Activated CD8-positive, alpha-beta memory T cell treated with anti-CD3 and anti-CD28 coated beads, Interleukin-2, amount 10 ng/mL, durations not matched to agents 7 days and 5 days (primary cell): ENCODE data around the gene UGT1A8. TPM values are rescaled to one million over a fixed set of nuclear protein-coding genes. Genes with fewer than 3 reads are reported as not detected.
"Not testable (repeated sequence)": the region's sequence is repeated elsewhere in the genome, so short reads cannot be mapped to it uniquely, and the experiment has no call there.

ENCODE experiments used
- ATAC-seq: fragments of 150-1000 bp; cut with Tn5 transposase; one replicate; pipeline ENCODE4 v1.10.0; 2021; ENCODE audit warnings: moderate library complexity
- CTCF ChIA-PET: fragments of 350-600 bp; sonication (Branson Sonifier 250); formaldehyde crosslinking; loops from one replicate; lab custom pipeline; 2021; ENCODE audit warnings: antibody characterized with exemption; lab: Charles Lee
- DNase-seq: peaks from one replicate; pipeline ENCODE4 v3.0.0-alpha.2; 2020
- H3K27ac Mint-ChIP-seq: one replicate; pipeline ENCODE4 v1.8.0; 2021; ENCODE audit warnings: mild to moderate bottlenecking, mixed read lengths
- H3K27me3 Mint-ChIP-seq: one replicate; pipeline ENCODE4 v1.8.0; 2021; ENCODE audit warnings: mixed read lengths
- H3K36me3 Mint-ChIP-seq: one replicate; pipeline ENCODE4 v1.8.0; 2021; ENCODE audit warnings: mild to moderate bottlenecking, mixed read lengths
- H3K4me1 Mint-ChIP-seq: one replicate; pipeline ENCODE4 v1.8.0; 2021; ENCODE audit warnings: mixed read lengths
- H3K4me3 Mint-ChIP-seq: one replicate; pipeline ENCODE4 v1.8.0; 2021; ENCODE audit warnings: mild to moderate bottlenecking, moderate library complexity, mixed read lengths
- H3K9me3 Mint-ChIP-seq: one replicate; pipeline ENCODE4 v1.8.0; 2022; ENCODE audit warnings: low read depth, mixed read lengths
- total RNA-seq, 2 experiments: library from RNA; stranded (reverse); gene quantifications; one replicate each; pipeline ENCODE4 v1.2.3, GENCODE V29; 2021

The UGT1A8 gene
- total RNA-seq, 2 experiments from 2014 or later = not detected

GRCh38 chr2:233728723-233729301 is 111.4 kb downstream of the UGT1A8 start, which contains the start of gene UGT1A3:
TSS of gene UGT1A3 (plus strand) at chr2:233729042. CDS start at chr2:233729127, 85 bp downstream.
- Mint-ChIP-seq H3K27ac (no peak within 1 kb of the TSS), H3K27me3 (peaks cover 24% of the 10 kb centered on the region), H3K4me3 (no peak within 1 kb of the TSS), H3K4me1 (no peaks in the 10 kb centered on the region), H3K36me3 (no peaks in the 10 kb centered on the region), H3K9me3 (no peaks in the 10 kb centered on the region)
- no peak for ATAC-seq
- DNase-seq = no peak
- CTCF ChIA-PET = interaction anchor here (0.6 kb wide), 1 partner anchor 171 kb away, joined by 4 read pairs; no protein-coding TSS in a partner anchor

DNA sequence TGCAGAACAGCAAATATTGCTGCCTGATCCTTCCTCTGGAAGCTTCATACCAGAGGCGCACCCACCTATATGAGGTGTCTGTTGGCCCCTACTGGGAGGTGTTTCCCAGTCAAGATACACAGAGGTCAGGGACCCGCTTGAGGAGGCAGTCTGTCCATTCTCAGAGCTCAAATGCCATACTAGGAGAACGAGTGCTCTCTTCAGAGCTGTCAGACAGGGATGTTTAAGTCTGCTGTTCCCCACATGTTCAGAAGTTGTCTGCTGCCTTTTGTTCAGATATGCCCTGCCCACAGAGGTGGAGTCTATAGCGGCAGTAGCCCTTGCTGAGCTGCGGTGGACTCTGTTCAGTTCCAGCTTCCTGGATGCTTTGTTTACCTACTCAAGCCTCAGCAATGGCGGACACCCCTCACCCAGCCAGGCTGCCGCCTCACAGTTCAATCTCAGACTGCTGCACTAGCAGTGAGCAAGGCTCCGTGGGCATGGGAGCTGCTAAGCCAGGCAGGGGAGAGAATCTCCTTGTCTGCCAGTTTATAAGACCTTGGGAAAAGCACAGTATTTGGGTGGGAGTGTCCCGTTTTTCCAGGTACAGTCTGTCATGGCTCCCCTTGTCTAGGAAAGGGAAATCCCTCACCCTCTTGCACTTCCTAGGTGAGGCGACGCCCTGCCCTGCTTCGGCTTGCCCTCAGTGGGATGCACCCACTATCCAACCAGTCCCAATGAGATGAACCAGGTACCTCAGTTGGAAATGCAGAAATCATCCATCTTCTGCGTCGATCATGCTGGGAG is 119.6 kb downstream of the UGT1A8 start:
- CTCF ChIA-PET, H3K36me3 Mint-ChIP-seq, H3K9me3 Mint-ChIP-seq, H3K4me3 Mint-ChIP-seq, H3K27ac Mint-ChIP-seq, H3K4me1 Mint-ChIP-seq, DNase-seq, ATAC-seq: not testable (repeated sequence)
- peaks cover 46% of the 10 kb centered on the region for H3K27me3 Mint-ChIP-seq

DNA sequence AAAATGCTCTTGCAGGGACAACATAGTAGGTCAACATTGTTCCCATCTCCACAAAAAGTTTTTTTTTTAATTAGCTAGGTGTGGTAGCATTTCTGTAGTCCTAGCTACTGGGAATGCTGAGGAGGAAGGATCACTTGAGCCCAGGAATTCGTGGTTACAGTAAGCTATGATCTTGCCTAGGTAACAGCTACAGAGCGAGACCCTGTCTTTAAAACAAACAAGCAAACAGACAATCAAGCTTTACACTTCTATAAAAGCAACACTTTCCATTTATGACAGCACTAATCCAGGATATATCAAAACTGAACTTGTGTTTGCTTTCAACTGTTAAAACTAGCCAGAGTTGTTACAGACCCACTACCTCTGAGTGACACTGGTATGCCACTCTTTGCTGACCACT is 123.4 kb downstream of the UGT1A8 start:
- Mint-ChIP-seq H3K9me3 (no peaks in the 10 kb centered on the region), H3K36me3 (no peaks in the 10 kb centered on the region), H3K4me3 (no peak overlapping the region), H3K27ac (no peak overlapping the region), H3K27me3 (peaks cover 31% of the 10 kb centered on the region), H3K4me1 (no peaks in the 10 kb centered on the region)
- DNase-seq (no peak), ATAC-seq (no peak)
- CTCF ChIA-PET = no interaction called here

- Mint-ChIP-seq H3K27me3 (peaks cover 27% of the 10 kb centered on the region), H3K27ac (no peak overlapping the region), H3K9me3 (no peaks in the 10 kb centered on the region), H3K4me1 (no peaks in the 10 kb centered on the region), H3K4me3 (no peak overlapping the region), H3K36me3 (no peaks in the 10 kb centered on the region)
- ATAC-seq = no peak
- DNase-seq = no peak
- CTCF ChIA-PET = no interaction called here
Observed at GRCh38 chr2:233743464-233744259, 126.2 kb downstream of the UGT1A8 start.

DNA sequence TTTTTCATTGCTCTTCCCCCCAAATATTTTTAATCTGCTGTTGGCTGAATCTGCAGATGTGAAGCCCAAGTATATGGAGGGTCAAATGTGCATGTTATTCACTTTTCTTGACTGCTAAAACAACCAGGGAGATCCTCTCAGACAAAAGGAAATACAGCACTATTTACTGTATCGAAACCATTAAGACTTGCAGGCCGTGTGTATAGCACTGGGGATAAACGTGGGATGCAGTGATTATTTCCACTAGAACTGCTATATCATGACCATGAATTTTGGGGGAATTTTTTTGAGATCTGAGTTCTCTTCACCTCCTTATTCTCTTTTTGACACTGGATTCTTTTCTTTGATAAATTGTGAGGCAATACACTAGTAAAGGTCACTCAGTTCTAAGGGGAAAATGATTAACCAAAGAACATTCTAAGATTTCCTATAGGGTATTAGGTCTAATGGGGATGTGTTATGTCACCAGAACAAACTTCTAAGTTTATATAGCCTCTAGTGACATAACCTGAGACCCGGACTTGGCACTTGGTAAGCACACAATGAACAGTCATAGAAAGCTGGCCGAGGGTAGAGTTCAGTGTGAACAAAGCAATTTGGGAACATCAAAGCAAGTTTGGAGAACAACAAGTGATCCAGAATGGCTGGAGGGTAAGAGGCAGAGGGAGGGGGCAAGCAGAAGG is 127.8 kb downstream of the UGT1A8 start:
- CTCF ChIA-PET = no interaction called here
- Mint-ChIP-seq H3K4me1 (no peaks in the 10 kb centered on the region), H3K27me3 (peaks cover 22% of the 10 kb centered on the region), H3K36me3 (no peaks in the 10 kb centered on the region), H3K27ac (no peak overlapping the region), H3K4me3 (no peak overlapping the region), H3K9me3 (peaks cover 4% of the 10 kb centered on the region)
- DNase-seq (no peak), ATAC-seq (no peak)

GRCh38 chr2:233745838-233746237 is 128.4 kb downstream of the UGT1A8 start:
- CTCF ChIA-PET, H3K27ac Mint-ChIP-seq, H3K9me3 Mint-ChIP-seq, ATAC-seq, H3K4me3 Mint-ChIP-seq, H3K36me3 Mint-ChIP-seq, H3K4me1 Mint-ChIP-seq, DNase-seq: not testable (repeated sequence)
- H3K27me3 Mint-ChIP-seq = peaks cover 18% of the 10 kb centered on the region

- peaks cover 7% of the 10 kb centered on the region for H3K9me3 Mint-ChIP-seq
- DNase-seq = no peak
- H3K4me3 Mint-ChIP-seq = no peak overlapping the region
- no peak for ATAC-seq
- H3K27ac Mint-ChIP-seq = no peak overlapping the region
- no peaks in the 10 kb centered on the region for H3K4me1 Mint-ChIP-seq
- CTCF ChIA-PET = no interaction called here
- peaks cover 15% of the 10 kb centered on the region for H3K27me3 Mint-ChIP-seq
- H3K36me3 Mint-ChIP-seq = no peaks in the 10 kb centered on the region
Observed at GRCh38 chr2:233746475-233747282, 129.2 kb downstream of the UGT1A8 start.

DNA sequence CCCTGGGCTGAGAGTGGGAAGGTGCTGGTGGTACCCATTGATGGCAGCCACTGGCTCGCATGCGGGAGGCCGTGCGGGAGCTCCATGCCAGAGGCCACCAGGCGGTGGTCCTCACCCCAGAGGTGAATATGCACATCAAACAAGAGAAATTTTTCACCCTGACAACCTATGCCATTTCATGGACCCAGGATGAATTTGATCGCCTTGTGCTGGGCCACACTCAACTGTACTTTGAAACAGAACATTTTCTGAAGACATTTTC is 129.8 kb downstream of the UGT1A8 start:
- no peak for DNase-seq
- Mint-ChIP-seq H3K27ac (no peak overlapping the region), H3K36me3 (no peaks in the 10 kb centered on the region), H3K27me3 (peaks cover 15% of the 10 kb centered on the region), H3K4me1 (no peaks in the 10 kb centered on the region), H3K4me3 (no peak overlapping the region), H3K9me3 (peaks cover 7% of the 10 kb centered on the region)
- CTCF ChIA-PET = no interaction called here
- ATAC-seq = no peak

DNA sequence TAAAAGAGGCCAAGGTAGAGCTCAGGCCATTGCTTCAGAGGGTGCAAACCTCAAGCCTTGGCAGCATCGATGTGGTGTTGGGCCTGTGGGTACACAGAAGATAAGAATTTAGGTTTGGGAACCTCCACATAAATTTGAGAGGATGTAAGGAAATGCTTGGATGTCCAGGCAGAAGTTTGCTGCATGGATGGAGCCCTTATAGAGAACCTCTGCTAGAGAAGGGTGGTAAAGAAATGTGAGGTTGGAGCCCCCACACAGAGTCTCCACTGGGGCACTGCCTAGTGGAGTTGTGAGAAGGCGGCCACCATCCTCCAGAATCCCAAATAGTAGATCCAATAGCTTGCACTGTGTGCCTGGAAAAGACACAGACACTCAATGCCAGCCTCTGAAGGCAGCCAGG is 133.3 kb downstream of the UGT1A8 start:
- H3K4me3 Mint-ChIP-seq, H3K36me3 Mint-ChIP-seq, H3K27ac Mint-ChIP-seq, H3K4me1 Mint-ChIP-seq, DNase-seq, CTCF ChIA-PET, ATAC-seq, H3K9me3 Mint-ChIP-seq: not testable (repeated sequence)
- H3K27me3 Mint-ChIP-seq = peaks cover 13% of the 10 kb centered on the region

GRCh38 chr2:233751212-233752009 is 134.0 kb downstream of the UGT1A8 start:
- H3K4me1 Mint-ChIP-seq, ATAC-seq, CTCF ChIA-PET, H3K27ac Mint-ChIP-seq, DNase-seq, H3K4me3 Mint-ChIP-seq, H3K36me3 Mint-ChIP-seq, H3K9me3 Mint-ChIP-seq: not testable (repeated sequence)
- H3K27me3 Mint-ChIP-seq = peaks cover 13% of the 10 kb centered on the region

DNA sequence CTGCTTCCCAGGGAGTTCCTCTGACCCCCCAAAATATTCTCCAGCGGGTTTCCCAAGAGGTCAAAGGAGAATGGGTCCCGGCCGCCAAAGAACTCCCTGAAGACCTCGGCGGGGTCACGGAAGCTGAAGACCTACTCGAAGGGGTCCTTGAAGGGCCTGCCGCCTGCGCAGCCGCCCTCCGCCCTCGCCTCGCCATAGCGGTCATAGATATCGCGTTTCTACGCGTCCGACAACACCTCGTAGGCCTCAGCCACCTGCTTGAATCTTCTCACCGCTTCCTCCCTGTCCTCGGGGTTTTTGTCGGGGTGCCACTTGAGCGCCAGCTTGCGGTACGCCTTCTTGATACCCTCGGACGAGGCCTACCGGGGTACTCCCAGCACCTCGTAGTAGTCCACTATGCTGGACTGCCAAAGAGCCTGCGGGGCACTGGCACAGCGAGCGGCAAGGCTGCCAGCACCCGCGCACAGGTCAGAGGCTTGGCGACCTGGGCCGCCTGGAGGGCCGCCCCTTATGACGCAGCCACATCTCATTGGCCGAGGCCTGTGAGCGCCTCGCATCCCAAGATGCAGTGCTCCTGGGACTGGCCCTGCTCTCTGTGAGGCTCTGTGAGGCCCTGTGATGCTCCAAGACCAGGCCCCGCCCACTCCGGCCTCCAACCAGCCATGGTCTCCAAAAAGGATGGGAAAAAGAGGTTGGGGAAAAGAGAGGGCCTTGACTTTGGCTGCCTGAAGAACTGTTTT is 137.6 kb downstream of the UGT1A8 start:
- peaks cover 5% of the 10 kb centered on the region for H3K9me3 Mint-ChIP-seq
- no peak for ATAC-seq
- no peaks in the 10 kb centered on the region for H3K4me1 Mint-ChIP-seq
- CTCF ChIA-PET = no interaction called here
- H3K4me3 Mint-ChIP-seq = no peak overlapping the region
- H3K27me3 Mint-ChIP-seq = peaks cover 5% of the 10 kb centered on the region
- H3K27ac Mint-ChIP-seq = no peak overlapping the region
- DNase-seq = no peak
- no peaks in the 10 kb centered on the region for H3K36me3 Mint-ChIP-seq
